AG04450 (cell line): ENCODE results near the gene ENTREP3. TPM values are rescaled to one million over a fixed set of nuclear protein-coding genes. Genes with fewer than 3 reads are reported as not detected.

Experiments used
- polyA plus RNA-seq: library from polyadenylated mRNA; depleted of rRNA; stranded (reverse); fragments of >200 nt; gene quantifications from 2 replicates; pipeline ENCODE4 v1.2.3, GENCODE V29; 2011; rRNA removed

ENTREP3 gene
- polyA plus RNA-seq, 1 experiment = 10.2 TPM

Other genes starting within 250 kb of the ENTREP3 start
- gene DCST2, start 221.7 kb downstream of the ENTREP3 start, polyA plus RNA-seq = 0.07 and 0.19 TPM in 2 replicates
- not detected in 2 replicates for gene DCST1, start 221.7 kb downstream of the ENTREP3 start, polyA plus RNA-seq
- 25.9 and 37.5 TPM in 2 replicates for gene ADAM15, start 204.2 kb downstream of the ENTREP3 start, polyA plus RNA-seq
- 10.1 and 12.9 TPM in 2 replicates for gene EFNA4, start 191.7 kb downstream of the ENTREP3 start, polyA plus RNA-seq
- 0.51 and 0.56 TPM in 2 replicates for gene EFNA3, start 176.6 kb downstream of the ENTREP3 start, polyA plus RNA-seq
- 1.1 and 1.4 TPM in 2 replicates for gene EFNA1, start 127.6 kb downstream of the ENTREP3 start, polyA plus RNA-seq
- 29.5 and 31.4 TPM in 2 replicates for gene SLC50A1, start 119.6 kb downstream of the ENTREP3 start, polyA plus RNA-seq
- gene DPM3, start 115.0 kb downstream of the ENTREP3 start, polyA plus RNA-seq = 16.8 and 35.6 TPM in 2 replicates
- 102 and 131 TPM in 2 replicates for gene KRTCAP2, start 82.2 kb downstream of the ENTREP3 start, polyA plus RNA-seq
- gene TRIM46, start 81.6 kb downstream of the ENTREP3 start, polyA plus RNA-seq = 2.9 and 3.8 TPM in 2 replicates
- 32.5 and 34.6 TPM in 2 replicates for gene THBS3, start 47.6 kb downstream of the ENTREP3 start, polyA plus RNA-seq
- 44.6 and 62.3 TPM in 2 replicates for gene MTX1, start 46.8 kb downstream of the ENTREP3 start, polyA plus RNA-seq
- gene SCAMP3, start 6.9 kb upstream of the ENTREP3 start, polyA plus RNA-seq = 104 and 115 TPM in 2 replicates
- 40.5 and 42.6 TPM in 2 replicates for gene CLK2, start 18.0 kb upstream of the ENTREP3 start, polyA plus RNA-seq
- 1.5 and 1.7 TPM in 2 replicates for gene HCN3, start 22.0 kb upstream of the ENTREP3 start, polyA plus RNA-seq
- gene PKLR, start 46.0 kb upstream of the ENTREP3 start, polyA plus RNA-seq = not detected in 2 replicates
- 140 and 146 TPM in 2 replicates for gene FDPS, start 53.4 kb upstream of the ENTREP3 start, polyA plus RNA-seq
- 20.9 and 22.4 TPM in 2 replicates for gene RUSC1, start 65.4 kb upstream of the ENTREP3 start, polyA plus RNA-seq